ENCODE measurements around the gene SLC2A10.

DNA sequence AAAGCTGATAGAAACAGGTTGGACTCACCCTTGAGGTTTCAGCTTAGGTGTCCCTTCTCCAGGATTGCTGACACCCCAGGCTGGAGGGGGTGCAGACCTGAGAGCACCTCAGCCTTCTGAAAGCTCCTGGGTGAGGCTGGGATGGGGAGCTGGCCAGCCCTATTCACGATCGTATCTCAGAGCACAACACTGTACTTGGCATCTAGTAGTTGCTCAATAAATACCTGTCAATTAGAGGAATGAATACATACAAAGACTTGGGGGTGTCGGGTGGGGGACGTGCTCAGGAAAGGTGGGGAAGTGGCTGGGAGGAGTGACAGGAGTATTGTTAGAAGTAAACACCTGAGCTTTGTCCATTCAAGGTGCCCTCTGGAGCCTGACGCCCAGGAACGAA is 61.7 kb downstream of the SLC2A10 start:
- no peak for TF ChIP-seq NFRKB (IDR thresholded peaks at IDR 0.05)
- TF ChIP-seq ELF4 (IDR thresholded peaks at IDR 0.05), result no peak
- TF ChIP-seq FOXA1 (IDR thresholded peaks at IDR 0.05), result no peak
- TF ChIP-seq PKNOX1 (IDR thresholded peaks at IDR 0.05), result no peak
- no peak for TF ChIP-seq ARNT (IDR thresholded peaks at IDR 0.05)
- TF ChIP-seq ZNF384 (IDR thresholded peaks at IDR 0.05), result no peak
- no peak for TF ChIP-seq BHLHE40 (IDR thresholded peaks at IDR 0.05; ENCODE audit: borderline replicate concordance)
- no peak for TF ChIP-seq SUZ12 (IDR thresholded peaks at IDR 0.05)

Measured in HEK293T (cell line).